ES-I3 (cell line): ENCODE results near the gene CBFB.
"Not testable (repeated sequence)": the region's sequence is repeated elsewhere in the genome, so short reads cannot be mapped to it uniquely, and the experiment has no call there.

Source experiments
- H3K36me3 ChIP-seq: 2 replicates; pipeline ENCODE4 v1.6.1; 2013; ENCODE audit warnings: mild to moderate bottlenecking, low read length, control low read depth, moderate library complexity; ENCODE audit not compliant: insufficient read depth
- H3K4me1 ChIP-seq: 2 replicates; pipeline ENCODE4 v1.6.1; 2013; ENCODE audit warnings: mild to moderate bottlenecking, control low read depth, low read length; ENCODE audit not compliant: insufficient read depth
- H3K9ac ChIP-seq: 2 replicates; pipeline ENCODE4 v1.6.1; 2013; ENCODE audit warnings: low read depth, mild to moderate bottlenecking, low read length, moderate library complexity
- H3K9me3 ChIP-seq: 2 replicates; pipeline ENCODE4 v1.6.1; 2013; ENCODE audit warnings: mild to moderate bottlenecking, low read length, moderate library complexity; ENCODE audit not compliant: control insufficient read depth, insufficient read depth

The CBFB gene

GRCh38 chr16:67105881-67106280, 76.9 kb downstream of the CBFB start:
- Histone ChIP-seq H3K4me1 (peaks cover 2% of the 10 kb centered on the region; the same call in 1 of the 2 replicates), H3K9ac (no peak overlapping the region), H3K9me3 (no peaks in the 10 kb centered on the region), H3K36me3 (no peaks in the 10 kb centered on the region)

- Histone ChIP-seq H3K4me1 (peaks cover 7% of the 10 kb centered on the region; the same call in 1 of the 2 replicates), H3K36me3 (no peaks in the 10 kb centered on the region), H3K9me3 (no peaks in the 10 kb centered on the region), H3K9ac (peak overlapping the region; percentile 82; the same call in 1 of the 2 replicates)
These were observed 79.5 kb downstream of the CBFB start for GRCh38 chr16:67108489-67108888.

GRCh38 chr16:67108931-67109406, 80.0 kb downstream of the CBFB start:
- Histone ChIP-seq H3K9ac (peak overlapping the region; percentile 82), H3K4me1 (peaks cover 7% of the 10 kb centered on the region; the same call in 1 of the 2 replicates), H3K36me3 (no peaks in the 10 kb centered on the region), H3K9me3 (no peaks in the 10 kb centered on the region)

GRCh38 chr16:67109407-67110135, 80.6 kb downstream of the CBFB start, which contains the start of gene PHAF1:
Gene PHAF1 (plus strand): TSS chr16:67109941. CDS start chr16:67110176, 235 bp downstream.
- Histone ChIP-seq H3K4me1 (peaks cover 7% of the 10 kb centered on the region; the same call in 1 of the 2 replicates), H3K36me3 (no peaks in the 10 kb centered on the region), H3K9me3 (no peaks in the 10 kb centered on the region), H3K9ac (peak within 1 kb of the TSS; percentile 82)

- Histone ChIP-seq H3K36me3 (no peaks in the 10 kb centered on the region), H3K9ac (no peak overlapping the region), H3K4me1 (peaks cover 12% of the 10 kb centered on the region; the same call in 1 of the 2 replicates), H3K9me3 (no peaks in the 10 kb centered on the region)
These were observed 83.0 kb downstream of the CBFB start for GRCh38 chr16:67111951-67112444.

GRCh38 chr16:67112591-67113399, 83.8 kb downstream of the CBFB start:
- H3K36me3 ChIP-seq = no peaks in the 10 kb centered on the region

GRCh38 chr16:67114793-67115192, 85.8 kb downstream of the CBFB start:
- H3K9ac ChIP-seq = no peak overlapping the region
- peaks cover 12% of the 10 kb centered on the region; the same call in 1 of the 2 replicates for H3K4me1 ChIP-seq
- H3K36me3 ChIP-seq = no peaks in the 10 kb centered on the region

More at GRCh38 chr16:67112591-67113399, 83.8 kb downstream of the CBFB start:
- H3K4me1 ChIP-seq = peaks cover 12% of the 10 kb centered on the region; the same call in 1 of the 2 replicates
- no peak overlapping the region for H3K9ac ChIP-seq
- H3K9me3 ChIP-seq = no peaks in the 10 kb centered on the region

GRCh38 chr16:67115639-67116038, 86.7 kb downstream of the CBFB start:
- H3K36me3 ChIP-seq = no peaks in the 10 kb centered on the region
- peaks cover 10% of the 10 kb centered on the region; the same call in 1 of the 2 replicates for H3K4me1 ChIP-seq
- H3K9me3 ChIP-seq = no peaks in the 10 kb centered on the region
- H3K9ac ChIP-seq = no peak overlapping the region

More at GRCh38 chr16:67114793-67115192, 85.8 kb downstream of the CBFB start:
- H3K9me3 ChIP-seq = no peaks in the 10 kb centered on the region

GRCh38 chr16:67116388-67117311, 87.7 kb downstream of the CBFB start:
- Histone ChIP-seq H3K36me3 (no peaks in the 10 kb centered on the region), H3K9ac (no peak overlapping the region), H3K4me1 (peaks cover 4% of the 10 kb centered on the region; the same call in 1 of the 2 replicates), H3K9me3 (no peaks in the 10 kb centered on the region)

- Histone ChIP-seq H3K36me3 (no peaks in the 10 kb centered on the region), H3K9ac (no peak overlapping the region), H3K4me1 (peaks cover 4% of the 10 kb centered on the region; the same call in 1 of the 2 replicates), H3K9me3 (no peaks in the 10 kb centered on the region)
These were observed 88.8 kb downstream of the CBFB start for GRCh38 chr16:67117716-67118115.

- Histone ChIP-seq H3K36me3 (no peaks in the 10 kb centered on the region; the same call in 1 of the 2 replicates), H3K9ac (no peak overlapping the region)
These were observed 91.1 kb downstream of the CBFB start for GRCh38 chr16:67120025-67120424.

GRCh38 chr16:67122799-67123198, 93.8 kb downstream of the CBFB start:
- not testable (repeated sequence) for H3K4me1 ChIP-seq, H3K9me3 ChIP-seq, H3K36me3 ChIP-seq, H3K9ac ChIP-seq

More at GRCh38 chr16:67120025-67120424, 91.1 kb downstream of the CBFB start:
- peaks cover 4% of the 10 kb centered on the region; the same call in 1 of the 2 replicates for H3K4me1 ChIP-seq
- no peaks in the 10 kb centered on the region for H3K9me3 ChIP-seq

- Histone ChIP-seq H3K9me3 (no peaks in the 10 kb centered on the region), H3K36me3 (peaks cover 6% of the 10 kb centered on the region; the same call in 1 of the 2 replicates), H3K9ac (no peak overlapping the region), H3K4me1 (no peaks in the 10 kb centered on the region)
These were observed 99.5 kb downstream of the CBFB start for GRCh38 chr16:67128417-67128816.
